ENCODE data around the gene NSUN2. TPM values are rescaled to one million over a fixed set of nuclear protein-coding genes. Genes with fewer than 3 reads are reported as not detected.

Gene NSUN2
- total and polyA plus RNA-seq, 2 of the 4 experiments (the other 2 are of a cell fraction), result 51.1 to 61.1 TPM

DNA sequence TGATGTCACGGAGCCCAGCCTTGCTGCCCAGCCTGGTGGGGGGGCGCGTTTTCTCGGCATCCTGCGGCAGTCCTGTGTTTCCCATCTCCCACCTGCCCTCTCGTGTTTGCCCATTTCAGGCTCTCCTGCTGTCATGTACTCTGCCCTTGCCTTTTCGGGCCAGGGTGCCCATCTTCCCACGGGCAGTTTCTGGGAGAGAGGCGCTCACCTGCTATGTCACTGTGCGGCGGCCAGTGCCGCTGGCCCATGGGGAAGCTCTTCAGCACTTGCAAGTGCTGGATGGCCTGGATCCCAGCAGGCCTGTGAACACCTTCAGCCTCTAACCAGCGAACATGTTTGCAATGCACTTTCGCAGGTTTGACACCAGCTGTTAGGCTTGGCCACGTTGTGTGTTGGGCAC, 33.9 kb upstream of the NSUN2 start:
- Histone ChIP-seq H2BK120ac (ENCODE audit: low read depth, low read length) (no peak overlapping the region), H4K20me1 (ENCODE audit: insufficient read depth, low read length) (no peaks in the 10 kb centered on the region), H3K36me3 (ENCODE audit: control insufficient read depth, insufficient read depth, low read length) (peaks cover 13% of the 10 kb centered on the region), H3K9me3 (ENCODE audit: control insufficient read depth, insufficient read depth, low read length) (no peaks in the 10 kb centered on the region), H3K4ac (ENCODE audit: low read depth, low read length) (no peak overlapping the region), H4K91ac (ENCODE audit: insufficient read depth, low read depth, low read length) (no peak overlapping the region), H2BK5ac (ENCODE audit: low read depth, low read length, poor library complexity, severe bottlenecking) (no peak overlapping the region), H3K27ac (ENCODE audit: insufficient read depth, low read length) (no peak overlapping the region), H3K23ac (ENCODE audit: low read depth, low read length) (no peak overlapping the region), H3K9ac (ENCODE audit: low read depth, low read length) (no peak overlapping the region), H3K14ac (replicated peaks; ENCODE audit: low read depth, low read length) (no peak overlapping the region), H3K4me3 (ENCODE audit: insufficient read depth, low read depth, low read length) (no peak overlapping the region), H4K8ac (ENCODE audit: low read depth in 2 of 2, low read length in 2 of 2) (no peak overlapping the region), H4K5ac (ENCODE audit: low read depth, low read length) (no peak overlapping the region), H3K4me2 (ENCODE audit: low read depth, low read length) (no peak overlapping the region), H3K56ac (ENCODE audit: extremely low read depth, insufficient read depth, low read length) (no peak overlapping the region), H2BK15ac (ENCODE audit: low read depth, low read length) (no peak overlapping the region), H2AK9ac (replicated peaks; ENCODE audit: low read depth, low read length, poor library complexity) (no peak overlapping the region), H3K18ac (ENCODE audit: low read depth, low read length) (no peak overlapping the region), H3K79me1 (ENCODE audit: low read depth in 1 of 2, low read length in 2 of 2) (no peaks in the 10 kb centered on the region), H3K27me3 (ENCODE audit: control insufficient read depth, insufficient read depth, low read length) (no peaks in the 10 kb centered on the region), H3K4me1 (ENCODE audit: control insufficient read depth, insufficient read depth, low read length) (no peaks in the 10 kb centered on the region), H2AFZ (replicated peaks; ENCODE audit: low read length, poor library complexity) (no peak overlapping the region), H2AK5ac (ENCODE audit: low read depth, low read length) (no peak overlapping the region), H3K9me1 (ENCODE audit: insufficient read depth, low read length) (no peaks in the 10 kb centered on the region; the same call in 1 of the 2 replicates), H2BK20ac (ENCODE audit: low read depth, low read length) (no peak overlapping the region)
- ATAC-seq (ENCODE audit: low read depth), result no peak
- CTCF ChIA-PET, result no interaction called here
- BruUV-seq (replicated peaks), result no TSS peak
- dilution Hi-C loops (cut with HindIII; ENCODE audit: low sequenced_read_pairs, unreplicated experiment) (no loop called here), intact Hi-C loops (cut with micrococcal nuclease) (no loop called here), in situ Hi-C loops (cut with MboI; ENCODE audit: low sequenced_read_pairs) (no loop called here)
- POLR2A ChIA-PET (ENCODE audit: unreplicated experiment), result no interaction called here
- DNase-seq, result no peak
- TF ChIP-seq, protein P1, sequence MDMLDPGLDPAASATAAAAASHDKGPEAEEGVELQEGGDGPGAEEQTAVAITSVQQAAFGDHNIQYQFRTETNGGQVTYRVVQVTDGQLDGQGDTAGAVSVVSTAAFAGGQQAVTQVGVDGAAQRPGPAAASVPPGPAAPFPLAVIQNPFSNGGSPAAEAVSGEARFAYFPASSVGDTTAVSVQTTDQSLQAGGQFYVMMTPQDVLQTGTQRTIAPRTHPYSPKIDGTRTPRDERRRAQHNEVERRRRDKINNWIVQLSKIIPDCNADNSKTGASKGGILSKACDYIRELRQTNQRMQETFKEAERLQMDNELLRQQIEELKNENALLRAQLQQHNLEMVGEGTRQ (IDR thresholded peaks at IDR 0.05; ENCODE audit: low read depth, low read length), result no peak
- TF ChIP-seq CHD1 (IDR thresholded peaks at IDR 0.05; ENCODE audit: low read depth, low read length), result no peak
- no peak for TF ChIP-seq ELK1 (IDR thresholded peaks at IDR 0.05; ENCODE audit: borderline replicate concordance, low read depth, low read length)
- TF ChIP-seq, protein P2, sequence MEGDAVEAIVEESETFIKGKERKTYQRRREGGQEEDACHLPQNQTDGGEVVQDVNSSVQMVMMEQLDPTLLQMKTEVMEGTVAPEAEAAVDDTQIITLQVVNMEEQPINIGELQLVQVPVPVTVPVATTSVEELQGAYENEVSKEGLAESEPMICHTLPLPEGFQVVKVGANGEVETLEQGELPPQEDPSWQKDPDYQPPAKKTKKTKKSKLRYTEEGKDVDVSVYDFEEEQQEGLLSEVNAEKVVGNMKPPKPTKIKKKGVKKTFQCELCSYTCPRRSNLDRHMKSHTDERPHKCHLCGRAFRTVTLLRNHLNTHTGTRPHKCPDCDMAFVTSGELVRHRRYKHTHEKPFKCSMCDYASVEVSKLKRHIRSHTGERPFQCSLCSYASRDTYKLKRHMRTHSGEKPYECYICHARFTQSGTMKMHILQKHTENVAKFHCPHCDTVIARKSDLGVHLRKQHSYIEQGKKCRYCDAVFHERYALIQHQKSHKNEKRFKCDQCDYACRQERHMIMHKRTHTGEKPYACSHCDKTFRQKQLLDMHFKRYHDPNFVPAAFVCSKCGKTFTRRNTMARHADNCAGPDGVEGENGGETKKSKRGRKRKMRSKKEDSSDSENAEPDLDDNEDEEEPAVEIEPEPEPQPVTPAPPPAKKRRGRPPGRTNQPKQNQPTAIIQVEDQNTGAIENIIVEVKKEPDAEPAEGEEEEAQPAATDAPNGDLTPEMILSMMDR (conservative IDR thresholded peaks at IDR 0.05; ENCODE audit: low read depth, low read length), result no peak
- TF ChIP-seq MAZ (IDR thresholded peaks at IDR 0.05; ENCODE audit: borderline replicate concordance, low read depth, low read length), result no peak
- WGBS, 2 experiments (ENCODE audit: extremely low coverage in 2 of 2, insufficient read length in 1 of 2), result 94% methylated on average over 11 of the region's 15 CpGs; no CpG with 5 or more reads in 1 of the 2 experiments
